SKM-1 (cell line): Measurements from ENCODE around the gene NUF2.
"Not testable (repeated sequence)": the region's sequence is repeated elsewhere in the genome, so short reads cannot be mapped to it uniquely, and the experiment has no call there.

Source experiments
- DNase-seq: peaks from one replicate; lab custom pipeline; 2025; ENCODE audit not compliant: unreplicated experiment; lab: John Stamatoyannopoulos, UW

Gene NUF2

DNA sequence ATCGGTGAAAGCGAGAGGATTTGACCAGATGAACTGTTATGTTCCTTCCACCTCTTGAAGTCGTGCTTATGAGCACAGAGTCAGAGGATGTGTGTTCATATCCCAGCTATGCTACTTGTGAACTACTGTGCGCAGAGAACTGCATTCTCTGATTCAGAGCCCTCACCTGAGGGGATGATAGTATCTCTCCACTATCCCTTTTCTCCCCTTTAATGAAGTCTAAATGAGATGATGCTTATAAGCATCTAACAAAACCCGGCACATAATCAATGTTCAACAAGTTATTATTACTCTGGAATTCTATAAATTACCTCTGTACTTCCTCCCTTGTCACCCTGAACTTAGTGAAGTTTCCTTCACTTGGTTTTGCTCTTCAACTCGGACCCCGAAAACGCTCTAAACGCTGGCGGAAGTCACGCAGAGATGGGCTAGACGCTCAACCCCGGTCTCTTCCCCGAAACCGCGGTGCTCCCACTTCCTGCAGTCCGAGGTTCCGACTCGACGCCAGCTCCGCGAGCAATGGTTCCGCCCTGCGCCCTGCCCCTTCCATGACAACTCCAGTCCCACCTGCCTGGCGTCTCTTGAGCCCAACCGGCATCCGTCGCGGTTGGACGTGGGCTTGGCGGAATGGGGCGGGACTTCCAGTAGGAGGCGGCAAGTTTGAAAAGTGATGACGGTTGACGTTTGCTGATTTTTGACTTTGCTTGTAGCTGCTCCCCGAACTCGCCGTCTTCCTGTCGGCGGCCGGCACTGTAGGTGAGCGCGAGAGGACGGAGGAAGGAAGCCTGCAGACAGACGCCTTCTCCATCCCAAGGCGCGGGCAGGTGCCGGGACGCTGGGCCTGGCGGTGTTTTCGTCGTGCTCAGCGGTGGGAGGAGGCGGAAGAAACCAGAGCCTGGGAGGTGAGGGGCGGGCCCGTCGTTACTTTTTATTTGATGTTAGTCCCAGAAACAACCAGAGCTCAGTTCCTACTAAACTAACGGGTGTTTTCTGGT, at the start of gene NUF2:
Gene NUF2, plus strand, starts transcription at position 644 of the 995 bp plus-strand sequence. CDS start 4,098 bp downstream, outside the sequence.
- DNase-seq, result peak; percentile 99

DNA sequence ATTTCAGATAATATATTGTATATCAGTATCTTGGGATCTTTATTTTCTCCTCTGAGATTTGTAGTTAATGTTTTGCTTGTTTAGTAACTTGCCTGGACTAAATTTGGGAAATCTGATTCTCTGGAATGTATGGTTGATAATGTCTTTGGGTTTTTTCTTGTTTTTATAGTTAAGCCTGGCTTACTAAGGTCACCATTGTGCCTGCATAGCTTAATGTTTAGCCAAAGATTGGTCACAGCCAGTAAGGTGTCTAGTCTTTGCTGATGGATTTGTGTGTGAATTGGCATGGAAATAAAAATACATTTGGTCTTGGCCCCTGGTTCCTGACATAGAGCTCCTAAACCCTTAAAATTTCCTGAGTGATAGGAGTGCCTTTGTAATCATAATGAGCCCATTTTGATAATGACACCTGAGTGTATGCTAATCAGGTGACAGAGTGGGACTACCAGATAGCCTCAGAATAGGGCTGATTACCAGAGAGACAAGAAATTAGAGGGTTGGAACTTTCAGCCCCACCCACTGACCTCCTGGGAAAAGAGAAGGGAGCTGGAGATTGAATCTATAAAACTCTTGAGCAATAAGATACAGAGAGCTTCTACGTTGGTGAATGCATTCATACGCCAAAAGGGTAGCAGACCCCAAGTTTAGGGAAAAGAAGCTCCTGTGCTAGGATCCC, 47.9 kb upstream of the NUF2 start:
- DNase-seq, result no peak

DNA sequence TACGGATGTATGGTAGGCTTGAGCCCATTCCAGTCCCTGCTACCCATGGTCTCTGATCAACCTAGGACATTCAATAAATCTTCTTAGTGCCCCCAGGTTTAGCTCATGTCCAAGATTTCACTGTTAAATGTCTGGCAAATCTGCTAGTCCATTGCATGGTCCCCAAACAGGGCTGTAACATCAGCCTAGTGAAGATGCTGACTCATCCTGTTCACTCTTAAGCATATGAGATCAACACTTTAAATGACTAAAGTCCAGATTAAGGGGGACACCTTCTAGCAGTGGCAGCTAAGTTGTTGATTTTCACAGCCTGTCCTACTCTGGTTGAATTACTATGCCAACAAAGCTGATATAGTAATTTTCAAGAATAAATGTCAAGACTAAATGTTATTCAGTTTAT, 46.5 kb upstream of the NUF2 start:
- DNase-seq, result no peak

DNA sequence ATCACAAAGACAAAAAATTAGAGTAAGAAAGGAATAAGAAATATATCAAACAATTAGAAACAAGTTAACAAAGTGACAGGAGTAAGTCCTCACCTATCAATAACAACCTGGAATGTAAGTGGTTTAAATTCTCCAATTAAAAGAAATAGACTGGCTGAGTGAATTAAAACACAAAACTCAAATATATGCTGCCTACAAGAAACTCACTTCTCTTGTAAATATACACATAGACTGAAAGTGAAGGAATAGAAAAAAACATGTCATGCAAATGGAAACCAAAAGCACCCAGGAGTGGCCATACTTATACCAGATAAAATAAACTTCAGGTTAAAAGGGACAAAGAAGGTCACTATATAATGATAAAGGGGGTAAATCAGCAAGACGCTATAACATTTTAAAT, 43.2 kb upstream of the NUF2 start:
- no peak for DNase-seq

DNA sequence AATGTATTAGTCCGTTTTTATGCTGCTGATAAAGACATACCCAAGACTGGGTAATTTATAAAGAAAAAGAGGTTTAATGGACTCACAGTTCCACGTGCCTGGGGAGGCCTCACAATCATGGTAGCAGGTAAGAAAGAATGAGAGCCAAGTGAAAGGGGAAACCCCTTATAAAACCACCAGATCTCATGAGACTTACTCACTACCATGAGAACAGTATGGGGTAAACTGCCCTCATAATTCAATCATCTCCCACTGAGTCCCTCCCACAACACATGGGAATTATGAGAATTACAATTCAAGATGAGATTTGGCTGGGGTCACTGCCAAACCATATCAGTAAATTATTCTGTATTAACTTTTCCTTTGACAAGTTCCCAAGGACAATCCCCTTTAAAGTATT, 36.9 kb upstream of the NUF2 start:
- DNase-seq, result not testable (repeated sequence)

DNA sequence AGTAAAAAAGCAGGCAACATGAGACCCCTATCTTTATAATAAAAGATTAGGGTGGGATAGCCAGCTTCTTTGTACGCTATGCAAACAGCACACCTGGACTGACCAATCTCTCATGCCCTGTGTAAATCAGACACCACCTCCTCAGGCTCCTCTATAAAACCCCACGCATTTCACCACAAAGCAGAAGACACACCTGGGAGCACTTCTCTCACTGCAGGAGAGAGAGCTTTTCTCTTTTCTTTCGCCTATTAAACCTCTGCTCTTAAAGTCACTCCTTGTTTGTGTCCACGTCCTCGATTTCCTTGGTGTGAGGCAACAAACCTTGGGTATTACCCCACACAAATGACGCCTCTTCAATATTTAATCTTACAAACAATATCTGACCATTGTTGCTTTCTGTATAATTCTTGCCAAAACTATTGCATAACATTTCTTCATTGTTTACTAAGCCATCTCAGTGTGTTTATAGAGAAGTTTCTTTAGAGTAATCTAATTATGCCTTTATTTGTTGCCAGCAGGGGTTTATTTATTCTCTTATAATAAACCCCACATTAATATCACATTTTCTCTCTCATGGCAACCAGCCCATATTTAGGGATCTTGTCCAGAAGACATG, 31.6 kb upstream of the NUF2 start:
- DNase-seq, result no peak

DNA sequence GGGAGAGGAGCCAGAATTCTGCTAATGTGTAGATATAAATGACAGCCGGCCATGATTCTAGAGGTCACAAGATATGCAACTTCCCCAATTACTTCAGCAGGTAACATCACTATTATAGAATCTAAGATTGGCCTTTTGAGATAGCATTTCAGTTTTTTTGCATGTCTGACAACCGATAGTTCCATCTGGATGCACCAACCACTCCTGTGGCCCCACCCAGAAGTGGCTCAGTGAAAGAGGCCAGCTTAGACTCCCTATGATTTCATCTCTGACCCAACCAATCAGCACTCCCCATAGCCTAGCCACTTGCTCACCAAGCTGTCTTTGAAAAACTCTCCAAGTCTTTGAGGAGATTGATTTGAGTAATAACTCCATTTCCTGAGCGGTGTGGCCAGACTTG, 30.3 kb upstream of the NUF2 start:
- no peak for DNase-seq

DNA sequence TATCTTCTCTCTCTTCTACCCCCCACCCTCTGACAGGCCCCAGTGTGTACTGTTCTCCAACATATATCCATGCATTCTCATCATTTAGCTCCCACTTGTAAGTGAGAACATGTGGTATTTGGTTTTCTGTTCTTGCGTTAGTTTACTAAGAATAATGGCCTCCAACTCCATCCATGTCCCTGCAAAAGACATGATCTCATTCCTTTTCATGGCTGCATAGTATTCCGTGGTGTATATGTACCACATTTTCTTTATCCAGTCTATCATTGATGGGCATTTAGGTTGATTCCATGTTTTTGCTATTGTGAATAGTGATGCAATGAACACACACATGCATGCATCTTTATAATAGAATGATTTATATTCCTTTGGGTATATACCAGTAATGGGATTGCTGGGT, 29.6 kb upstream of the NUF2 start:
- DNase-seq, result not testable (repeated sequence)

DNA sequence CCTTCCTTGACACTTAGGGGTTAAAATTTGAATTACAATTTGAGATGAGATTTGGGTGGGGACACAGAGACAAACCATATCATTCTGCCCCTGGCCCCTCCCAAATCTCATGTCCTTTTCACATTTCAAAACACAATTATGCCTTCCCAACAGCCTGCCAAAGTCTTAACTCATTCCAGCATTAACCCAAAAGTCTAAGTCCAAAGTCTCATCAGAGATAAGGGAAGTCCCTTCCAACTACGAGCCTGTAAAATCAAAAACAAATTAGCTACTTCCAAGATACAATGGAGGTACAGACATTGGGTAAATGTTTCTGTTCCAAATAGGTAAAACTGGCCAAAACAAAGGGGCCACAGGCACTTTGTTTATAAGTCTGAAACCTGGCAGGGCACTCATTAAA, 28.3 kb upstream of the NUF2 start:
- DNase-seq, result not testable (repeated sequence)

DNA sequence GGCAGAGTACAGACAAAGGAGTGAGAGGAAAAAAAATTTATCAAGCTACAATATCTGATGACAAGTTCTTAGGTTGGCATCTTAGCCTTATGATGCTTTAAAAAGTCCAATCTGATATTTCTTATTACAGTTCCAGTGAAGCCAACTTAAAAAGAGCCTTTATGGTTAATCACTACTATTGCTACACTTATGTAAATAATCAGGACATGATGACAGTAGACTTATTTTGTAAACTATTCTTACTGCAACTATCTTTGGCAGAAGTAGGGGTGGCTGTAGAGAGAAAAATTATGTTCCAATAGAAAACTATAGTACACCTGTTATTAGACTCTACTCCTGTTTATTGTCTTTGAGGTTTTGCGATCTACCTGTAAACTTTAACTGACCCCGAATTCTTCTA, 25.8 kb upstream of the NUF2 start:
- no peak for DNase-seq

DNA sequence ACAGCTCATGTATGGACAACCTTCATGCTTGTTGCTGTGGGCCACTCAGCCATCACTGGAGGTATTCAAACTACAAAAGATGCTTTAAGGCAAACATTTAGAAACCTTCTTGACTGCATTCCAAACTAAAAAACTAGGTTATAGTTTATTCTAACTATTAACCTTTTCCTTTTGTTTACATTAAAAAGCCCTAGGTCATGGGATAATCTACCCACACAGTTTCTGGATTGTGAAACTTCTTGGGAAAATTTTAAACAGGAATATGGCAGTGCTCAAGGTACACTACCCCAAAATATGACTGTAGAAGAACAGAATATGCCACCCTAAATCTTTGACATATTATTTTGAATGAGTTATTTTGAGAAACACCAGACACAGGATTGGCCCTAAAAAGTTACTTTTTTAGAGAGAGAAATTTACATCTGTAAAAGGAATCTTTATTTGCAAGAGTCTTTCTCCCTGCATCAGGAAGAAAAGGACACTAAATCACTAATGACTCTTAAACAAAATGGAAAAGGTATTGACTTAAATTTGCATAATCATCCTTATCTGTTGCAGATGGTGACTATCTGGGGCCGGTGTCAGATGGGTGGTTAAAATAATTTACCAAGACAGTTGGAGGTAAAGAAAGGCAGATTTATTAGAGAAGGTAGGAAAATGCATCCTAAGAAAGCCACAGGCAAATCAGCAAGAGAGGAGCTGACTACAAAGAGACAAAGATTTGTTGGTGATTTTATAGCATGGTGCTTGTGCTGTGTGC, 25.1 kb upstream of the NUF2 start:
- no peak for DNase-seq

DNA sequence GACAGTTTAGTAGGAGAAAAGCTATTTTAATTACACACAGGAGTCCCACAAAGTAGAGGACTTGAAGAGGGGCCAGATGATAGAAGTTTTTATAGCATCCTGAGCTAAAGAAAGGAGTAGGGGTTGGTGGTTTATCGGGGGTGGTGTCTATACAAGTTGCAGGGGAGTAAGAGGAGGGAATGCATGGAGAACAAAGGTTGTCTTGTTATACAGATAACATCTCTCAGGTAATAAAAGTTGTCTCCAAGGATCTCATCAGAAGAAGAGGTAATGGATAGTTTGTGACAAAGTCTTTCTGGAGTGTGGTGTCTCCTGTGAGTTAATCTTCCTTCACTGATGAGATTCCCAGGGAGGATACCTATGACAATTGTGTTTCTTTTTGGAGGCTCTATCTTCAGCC, 23.4 kb upstream of the NUF2 start:
- no peak for DNase-seq

DNA sequence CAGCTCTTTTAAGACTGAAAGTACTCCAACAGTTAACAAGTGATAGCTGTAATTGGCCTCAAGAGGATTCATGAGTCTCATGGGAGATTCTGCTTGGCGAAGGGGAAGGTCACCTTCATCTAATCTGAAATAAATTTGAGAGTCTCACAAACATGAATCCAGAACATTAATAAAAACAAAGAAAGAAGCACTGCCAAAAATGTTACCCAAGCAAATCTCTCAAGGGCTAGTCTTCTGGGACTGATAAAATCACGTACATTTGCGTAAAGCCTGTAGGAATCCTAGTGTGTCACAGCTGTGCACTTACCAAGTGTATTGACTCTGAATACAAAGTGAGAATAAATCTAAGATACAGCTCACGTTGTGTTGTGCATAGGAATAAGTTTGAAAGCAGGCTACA, 21.2 kb upstream of the NUF2 start:
- DNase-seq, result no peak

DNA sequence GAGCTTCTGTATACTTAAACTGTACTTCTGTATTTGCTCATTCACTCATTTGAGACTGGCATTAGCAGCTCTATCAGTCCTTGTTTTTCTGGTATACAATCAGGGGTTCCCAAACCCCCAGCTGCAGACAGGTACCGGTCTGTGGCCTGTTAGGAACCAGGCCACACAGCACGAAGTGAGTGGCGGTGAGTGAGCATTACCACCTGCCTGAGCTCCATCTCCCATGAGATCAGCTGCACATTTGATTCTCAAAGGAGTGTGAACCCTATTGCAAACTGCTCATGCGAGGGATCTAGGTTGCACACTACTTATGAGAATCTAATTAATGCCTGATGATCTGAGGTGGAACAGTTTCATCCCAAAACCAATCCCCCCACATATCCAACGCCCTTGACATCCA, 18.2 kb upstream of the NUF2 start:
- no peak for DNase-seq

DNA sequence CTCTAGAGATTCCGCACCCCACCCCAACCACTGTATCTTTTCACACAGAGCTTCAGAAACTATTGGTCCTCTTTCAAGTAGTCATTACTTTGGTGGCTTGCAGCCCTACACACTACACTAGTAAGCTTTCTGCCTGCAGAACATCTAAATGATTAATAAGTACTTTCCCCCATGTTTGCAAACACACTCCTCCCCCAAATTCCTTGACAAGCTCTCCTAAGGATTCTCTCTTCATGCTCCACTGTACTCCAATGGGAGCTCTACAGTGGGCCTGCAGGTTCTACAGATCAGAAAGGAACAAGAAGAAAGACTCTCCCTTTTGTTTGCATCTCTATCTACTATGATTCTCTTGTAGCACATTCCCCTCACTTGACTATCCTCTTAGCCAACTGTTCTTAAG, 16.3 kb upstream of the NUF2 start:
- DNase-seq, result no peak

DNA sequence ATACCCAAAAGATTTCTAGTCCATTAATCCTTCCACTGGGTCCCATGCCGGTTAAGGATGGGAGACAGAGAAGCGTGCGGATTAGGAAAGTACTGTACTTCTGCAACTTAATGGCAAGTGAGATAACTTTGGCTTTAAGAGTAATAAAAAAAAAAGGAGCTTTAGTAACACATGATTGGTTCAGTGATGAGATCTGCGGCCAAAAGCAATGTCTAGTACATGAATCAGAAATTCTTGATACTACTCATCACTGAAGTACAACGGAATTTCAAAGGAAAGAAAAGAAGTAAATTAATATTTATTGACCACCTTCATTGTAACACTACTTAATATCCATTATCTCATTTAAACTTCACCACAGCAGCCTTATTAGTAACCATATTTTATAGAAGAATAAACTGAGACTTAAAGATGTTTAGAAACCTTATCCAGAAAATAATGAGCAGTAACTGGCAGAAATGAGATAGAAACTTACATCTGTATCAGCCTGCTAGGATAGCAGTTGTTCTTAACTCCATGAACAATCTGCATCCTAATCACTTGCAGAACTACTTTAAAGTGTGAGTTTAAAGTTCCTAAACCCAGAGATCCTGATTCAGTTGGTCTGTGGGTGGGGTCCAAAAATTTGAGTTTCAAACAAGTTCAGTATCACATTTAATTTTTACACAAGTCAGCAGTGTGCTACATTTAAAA, 14.1 kb upstream of the NUF2 start:
- DNase-seq, result no peak

DNA sequence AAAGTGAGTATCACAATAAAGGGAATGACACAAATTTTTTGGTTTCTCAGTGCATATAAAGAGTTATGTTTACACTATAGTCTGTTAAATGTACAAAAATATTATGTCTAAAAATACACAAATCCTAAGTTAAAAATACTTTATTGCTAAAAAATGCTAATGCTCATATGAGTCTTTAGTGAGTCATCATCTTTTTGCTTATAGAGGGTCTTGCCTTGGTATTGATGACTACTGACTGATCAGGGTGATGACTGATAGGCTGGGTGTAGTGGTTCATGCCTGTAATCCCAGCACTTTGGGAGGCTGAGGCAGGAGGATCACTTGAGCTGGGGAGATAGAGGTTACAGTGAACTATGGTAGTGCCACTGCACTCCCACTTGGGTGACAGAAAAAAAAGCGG, 12.9 kb upstream of the NUF2 start:
- DNase-seq, result no peak

DNA sequence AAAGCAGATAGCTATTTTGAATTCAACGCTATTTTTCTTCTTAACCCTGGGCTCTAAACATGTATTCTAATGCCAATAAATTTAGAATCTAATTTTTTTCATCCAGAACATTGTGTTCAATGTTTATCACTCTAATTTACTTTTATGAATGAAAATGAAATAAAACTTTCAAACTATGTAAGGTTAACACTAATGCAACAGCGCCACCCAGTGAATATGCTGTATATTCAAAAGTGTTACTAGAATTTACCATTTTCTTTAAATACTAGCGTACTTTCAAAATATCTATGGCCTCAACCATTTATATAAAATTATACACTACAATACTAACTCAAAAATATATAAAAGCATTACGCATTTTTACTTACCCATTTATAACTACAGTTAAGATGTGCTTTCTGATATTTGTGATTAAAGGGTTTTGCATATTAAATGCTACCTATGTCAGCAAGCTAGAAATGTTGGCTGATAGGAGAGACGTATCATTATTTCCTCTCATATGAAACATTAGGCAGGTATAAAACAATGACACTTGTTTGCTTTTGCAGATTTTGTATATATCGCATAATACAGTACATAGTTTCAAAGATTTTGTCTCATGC, 5.9 kb upstream of the NUF2 start:
- DNase-seq, result peak; percentile 43

DNA sequence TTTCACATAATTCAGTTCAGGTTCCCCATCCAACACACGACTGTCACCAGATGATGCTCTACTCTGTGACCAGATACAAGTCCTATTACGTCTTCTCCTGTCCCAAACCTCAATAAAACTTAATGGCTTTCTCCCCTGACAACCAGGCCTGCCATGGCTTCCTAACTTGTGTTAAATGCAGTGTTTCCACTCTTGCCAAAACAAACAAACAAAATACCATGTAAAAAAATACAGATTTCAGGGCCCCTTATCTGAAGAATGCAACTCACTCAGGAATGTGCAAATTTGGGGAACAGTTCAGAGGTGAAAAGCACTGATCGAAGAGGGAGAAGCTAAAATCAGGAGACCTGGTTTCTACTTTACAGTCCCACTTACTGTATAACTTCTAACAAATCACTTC, 863 bp upstream of the NUF2 start:
- no peak for DNase-seq

DNA sequence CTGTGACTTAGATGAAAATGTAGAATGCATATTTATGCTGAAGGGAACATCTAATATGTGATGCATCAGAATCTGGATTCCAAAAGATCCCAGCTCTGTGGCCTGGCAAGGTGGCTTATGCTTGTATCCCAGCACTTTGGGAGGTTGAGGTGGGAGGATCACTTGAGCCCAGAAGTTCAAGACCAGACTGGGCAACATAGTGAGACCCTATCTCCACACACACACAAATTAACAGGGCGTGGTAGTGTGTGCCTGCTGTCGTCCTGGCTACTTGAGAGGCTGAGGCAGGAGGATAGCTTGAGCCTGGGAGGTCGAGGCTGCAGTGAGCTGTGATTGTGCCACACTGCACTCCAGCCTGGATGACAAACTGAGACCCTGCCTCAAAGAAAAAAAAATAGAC, 1.6 kb downstream of the NUF2 start:
- not testable (repeated sequence) for DNase-seq
